ENCODE data around the gene MAP3K20.

The MAP3K20 gene

GRCh38 chr2:173218326-173219056 is 142.8 kb downstream of the MAP3K20 start:
- Mint-ChIP-seq H3K9me3 (no peaks in the 10 kb centered on the region), H3K36me3 (ENCODE audit: low read depth) (peaks cover 8% of the 10 kb centered on the region), H3K27me3 (ENCODE audit: low read depth, poor library complexity) (no peaks in the 10 kb centered on the region), H3K4me3 (peak overlapping the region; percentile 29), H3K4me1 (peaks cover 61% of the 10 kb centered on the region), H3K27ac (peak overlapping the region; percentile 65)
- TF ChIP-seq CTCF (IDR thresholded peaks at IDR 0.05) = no peak
- peak; percentile 17 for DNase-seq

GRCh38 chr2:173221132-173221695 is 145.6 kb downstream of the MAP3K20 start:
- peak overlapping the region; percentile 57 for H3K27ac Mint-ChIP-seq
- no peaks in the 10 kb centered on the region for H3K9me3 Mint-ChIP-seq
- H3K4me3 Mint-ChIP-seq = no peak overlapping the region
- peaks cover 42% of the 10 kb centered on the region for H3K4me1 Mint-ChIP-seq
- no peak for TF ChIP-seq CTCF (IDR thresholded peaks at IDR 0.05)
- peaks cover 8% of the 10 kb centered on the region for H3K36me3 Mint-ChIP-seq (ENCODE audit: low read depth)
- DNase-seq = no peak
- no peaks in the 10 kb centered on the region for H3K27me3 Mint-ChIP-seq (ENCODE audit: low read depth, poor library complexity)

- no peak for TF ChIP-seq CTCF (IDR thresholded peaks at IDR 0.05)
- Mint-ChIP-seq H3K4me1 (peaks cover 44% of the 10 kb centered on the region), H3K27ac (no peak overlapping the region), H3K9me3 (no peaks in the 10 kb centered on the region), H3K27me3 (ENCODE audit: low read depth, poor library complexity) (no peaks in the 10 kb centered on the region), H3K36me3 (ENCODE audit: low read depth) (peaks cover 8% of the 10 kb centered on the region), H3K4me3 (no peak overlapping the region)
- no peak for DNase-seq
Measured at GRCh38 chr2:173221937-173222594, 146.4 kb downstream of the MAP3K20 start.

- Mint-ChIP-seq H3K4me3 (no peak overlapping the region), H3K27me3 (ENCODE audit: low read depth, poor library complexity) (no peaks in the 10 kb centered on the region), H3K36me3 (ENCODE audit: low read depth) (peaks cover 8% of the 10 kb centered on the region), H3K27ac (no peak overlapping the region), H3K9me3 (no peaks in the 10 kb centered on the region), H3K4me1 (peaks cover 40% of the 10 kb centered on the region)
- TF ChIP-seq CTCF (IDR thresholded peaks at IDR 0.05) = no peak
- DNase-seq = no peak
Measured at GRCh38 chr2:173223871-173224270, 148.2 kb downstream of the MAP3K20 start.

- no peak for DNase-seq
- Mint-ChIP-seq H3K27ac (peak overlapping the region; percentile 87), H3K27me3 (ENCODE audit: low read depth, poor library complexity) (no peaks in the 10 kb centered on the region), H3K36me3 (ENCODE audit: low read depth) (peaks cover 18% of the 10 kb centered on the region), H3K4me1 (peaks cover 38% of the 10 kb centered on the region), H3K9me3 (no peaks in the 10 kb centered on the region), H3K4me3 (no peak overlapping the region)
- TF ChIP-seq CTCF (IDR thresholded peaks at IDR 0.05) = no peak
Measured at GRCh38 chr2:173226899-173227698, 151.5 kb downstream of the MAP3K20 start.
